Sigmoid colon (tissue), 4 donors: ENCODE measurements around the gene HDAC4.

ENCODE experiments used
- CTCF ChIP-seq, 4 experiments: fragments of 450-650 bp in 3 of 4; fragments of 200-600 bp in 1 of 4; IDR thresholded peaks; one replicate each; pipeline ENCODE4 v1.5.1; 2016 to 2019; ENCODE audit warnings: antibody characterized with exemption in 4 of 4, mild to moderate bottlenecking in 3 of 4, moderate library complexity in 2 of 4
- EP300 ChIP-seq, 4 donors: sonication (generic); formaldehyde crosslinking; IDR thresholded peaks; one replicate each; pipeline ENCODE4 v1.6.1; 2017; ENCODE audit warnings: antibody characterized with exemption in 4 of 4
- POLR2A ChIP-seq, 2 donors: fragments of 450-650 bp; IDR thresholded peaks; one replicate each; pipeline ENCODE4 v1.6.1; 2016; ENCODE audit warnings: antibody characterized with exemption in 2 of 2, mild to moderate bottlenecking in 2 of 2, moderate library complexity in 2 of 2
- POLR2AphosphoS5 ChIP-seq, 4 donors: sonication (generic); formaldehyde crosslinking; IDR thresholded peaks; one replicate each; pipeline ENCODE4 v1.6.1; 2017; ENCODE audit warnings: antibody characterized with exemption in 4 of 4

- no peak for TF ChIP-seq CTCF (IDR thresholded peaks at IDR 0.05)
- TF ChIP-seq EP300 (IDR thresholded peaks at IDR 0.05): no peak
- TF ChIP-seq POLR2AphosphoS5 (IDR thresholded peaks at IDR 0.05): no peak
- TF ChIP-seq POLR2A (IDR thresholded peaks at IDR 0.05): no peak
Measured at GRCh38 chr2:239029958-239030357, 370.9 kb downstream of the HDAC4 start.
